ENCODE measurements around the gene TMEM208. TPM values are rescaled to one million over a fixed set of nuclear protein-coding genes. Genes with fewer than 3 reads are reported as not detected.
A peak's percentile ranks its signal among the peaks of the same experiment; 100 is the strongest.

Gene TMEM208
- total and polyA plus RNA-seq, 2 of the 13 experiments (the other 11 are each of a cell fraction or from before 2014, with no cell fraction given): 58.8 to 72.9 TPM

DNA sequence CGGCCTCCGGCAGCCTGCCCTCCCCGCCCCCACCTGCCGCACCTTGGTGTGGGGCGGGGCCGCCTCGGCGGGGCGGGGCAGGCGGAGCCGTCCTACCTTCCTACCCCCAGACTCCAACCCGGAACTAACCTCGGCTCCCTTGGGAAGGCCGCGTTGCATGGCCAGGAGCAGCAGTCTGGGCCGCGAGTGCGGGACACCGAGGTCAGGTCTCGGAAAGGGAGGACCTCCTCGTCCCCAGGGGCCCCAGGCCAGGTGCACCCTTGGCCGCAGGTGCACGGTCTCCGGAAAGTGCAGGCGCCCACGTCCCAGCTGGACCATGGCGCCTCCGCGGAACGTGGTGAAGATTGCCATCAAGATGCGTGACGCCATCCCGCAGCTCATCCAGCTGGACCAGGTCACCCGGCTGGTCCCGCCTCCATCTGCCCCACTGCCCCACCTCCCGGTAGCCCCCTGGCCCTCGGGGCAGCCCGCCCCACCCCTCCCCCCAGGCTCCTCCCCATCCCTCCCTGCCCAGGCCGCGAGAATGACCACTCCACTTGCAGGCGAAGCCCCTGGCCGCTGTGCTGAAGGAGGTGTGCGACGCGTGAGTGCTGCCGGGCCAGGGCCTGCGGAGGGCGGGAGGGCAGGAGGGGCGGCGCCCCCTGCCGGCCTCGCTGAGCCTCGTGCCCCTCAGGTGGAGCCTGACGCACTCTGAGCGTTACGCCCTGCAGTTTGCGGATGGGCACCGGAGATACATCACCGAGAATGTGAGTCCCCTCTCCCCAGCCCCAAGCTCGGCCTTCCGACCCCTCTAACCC lies 27.7 kb upstream of the TMEM208 start, which contains the start of gene ELMO3:
ELMO3 (plus strand) TSS at position 121 of the 797 bp plus-strand sequence; CDS start at position 317, 196 bp downstream.
- intact Hi-C loops (cut with micrococcal nuclease; ENCODE audit: unreplicated experiment) (no loop called here), in situ Hi-C loops (cut with HindIII; ENCODE audit: extremely low pct_ligation_motif_present, low pct_unique_long_range_greater_than_20kb) (no loop called here)
- FAIRE-seq: no peak
- peaks cover 53 to 76% of the 10 kb centered on the region in 2 experiments for H3K36me3 ChIP-seq (replicated peaks in 1 of 2; ENCODE audit: control insufficient read depth in 1 of 2, insufficient read depth in 2 of 2, low read length in 2 of 2)
- no peak for DNase-seq (ENCODE audit: low spot score)
- 96% methylated on average over 36 of the region's 61 CpGs for WGBS (ENCODE audit: low lambda C conversion rate)
- H3K9me3 ChIP-seq (ENCODE audit: low read length): no peaks in the 10 kb centered on the region
- 0 out of 2 replicates have a peak, but pooled peaks cover 2% of the 10 kb centered on the region for H3K4me1 ChIP-seq (ENCODE audit: insufficient read depth, low read length)
- no TSS peak for BruUV-seq (replicated peaks)
- H3K9ac ChIP-seq (ENCODE audit: insufficient read depth, low read depth, low read length): no peak within 1 kb of the TSS
- H3K4me3 ChIP-seq (replicated peaks in 1 of 3; ENCODE audit: insufficient read depth in 1 of 3, low read depth in 2 of 3, low read length in 3 of 3): no peak within 1 kb of the TSS
- ATAC-seq: no peak
- no peaks in the 10 kb centered on the region for H3K79me2 ChIP-seq (ENCODE audit: insufficient read depth, low read length)
- no peaks in the 10 kb centered on the region for H3K27me3 ChIP-seq (ENCODE audit: control insufficient read depth in 1 of 2, insufficient read depth in 2 of 2, low read length in 2 of 2)
- ChIA-PET POLR2A (interaction anchor here (1.8 kb wide), 1 partner anchor 27 kb away, joined by 5 read pairs; the partner anchor contains the start of gene TMEM208), CTCF (ENCODE audit: low intra/inter-chr PET ratio, low total read pairs) (no interaction called here)
- H4K20me1 ChIP-seq (ENCODE audit: insufficient read depth, low read length): no peaks in the 10 kb centered on the region
- no peak within 1 kb of the TSS for H2AFZ ChIP-seq (ENCODE audit: low read length)
- no peak within 1 kb of the TSS for H3K4me2 ChIP-seq (ENCODE audit: low read depth, low read length)
- H3K27ac ChIP-seq (ENCODE audit: extremely low read length, insufficient read depth, low read length): peak within 1 kb of the TSS; percentile 4
- TF ChIP-seq, protein P1, sequence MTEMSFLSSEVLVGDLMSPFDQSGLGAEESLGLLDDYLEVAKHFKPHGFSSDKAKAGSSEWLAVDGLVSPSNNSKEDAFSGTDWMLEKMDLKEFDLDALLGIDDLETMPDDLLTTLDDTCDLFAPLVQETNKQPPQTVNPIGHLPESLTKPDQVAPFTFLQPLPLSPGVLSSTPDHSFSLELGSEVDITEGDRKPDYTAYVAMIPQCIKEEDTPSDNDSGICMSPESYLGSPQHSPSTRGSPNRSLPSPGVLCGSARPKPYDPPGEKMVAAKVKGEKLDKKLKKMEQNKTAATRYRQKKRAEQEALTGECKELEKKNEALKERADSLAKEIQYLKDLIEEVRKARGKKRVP (CRISPR knock-in tag; IDR thresholded peaks at IDR 0.05): no peak
- no peak for TF ChIP-seq ZNF564 (CRISPR knock-in tag; IDR thresholded peaks at IDR 0.05)
- TF ChIP-seq FOXA3 (CRISPR knock-in tag; IDR thresholded peaks at IDR 0.05): no peak
- no peak for TF ChIP-seq ZFP90 (CRISPR knock-in tag; IDR thresholded peaks at IDR 0.05; ENCODE audit: borderline replicate concordance)
- TF ChIP-seq, protein P2, sequence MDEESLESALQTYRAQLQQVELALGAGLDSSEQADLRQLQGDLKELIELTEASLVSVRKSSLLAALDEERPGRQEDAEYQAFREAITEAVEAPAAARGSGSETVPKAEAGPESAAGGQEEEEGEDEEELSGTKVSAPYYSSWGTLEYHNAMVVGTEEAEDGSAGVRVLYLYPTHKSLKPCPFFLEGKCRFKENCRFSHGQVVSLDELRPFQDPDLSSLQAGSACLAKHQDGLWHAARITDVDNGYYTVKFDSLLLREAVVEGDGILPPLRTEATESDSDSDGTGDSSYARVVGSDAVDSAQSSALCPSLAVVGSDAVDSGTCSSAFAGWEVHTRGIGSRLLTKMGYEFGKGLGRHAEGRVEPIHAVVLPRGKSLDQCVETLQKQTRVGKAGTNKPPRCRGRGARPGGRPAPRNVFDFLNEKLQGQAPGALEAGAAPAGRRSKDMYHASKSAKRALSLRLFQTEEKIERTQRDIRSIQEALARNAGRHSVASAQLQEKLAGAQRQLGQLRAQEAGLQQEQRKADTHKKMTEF (CRISPR knock-in tag; IDR thresholded peaks at IDR 0.05): no peak
- no peak for TF ChIP-seq ZNF841 (CRISPR knock-in tag; IDR thresholded peaks at IDR 0.05; ENCODE audit: borderline replicate concordance)
- TF ChIP-seq ZNF724P (CRISPR knock-in tag; IDR thresholded peaks at IDR 0.05; ENCODE audit: borderline replicate concordance): no peak
- no peak for TF ChIP-seq SRSF4 (IDR thresholded peaks at IDR 0.05; ENCODE audit: low read depth, low read length, poor library complexity, severe bottlenecking)
- peak; percentile 85 for TF ChIP-seq RBFOX2 (IDR thresholded peaks at IDR 0.05; ENCODE audit: low read depth, low read length)
- no peak for TF ChIP-seq TCF12 (IDR thresholded peaks at IDR 0.05)
- TF ChIP-seq TCF12 (CRISPR knock-in tag; IDR thresholded peaks at IDR 0.05): no peak
- peak; percentile 32 for TF ChIP-seq AGO1 (IDR thresholded peaks at IDR 0.05; ENCODE audit: low read depth, low read length, poor library complexity, severe bottlenecking)
- TF ChIP-seq POLR2G (IDR thresholded peaks at IDR 0.05; ENCODE audit: low read depth, low read length): 0 out of 2 replicates have a peak, but pooled peaks have one; percentile 5
- TF ChIP-seq NFKBIZ (CRISPR knock-in tag; IDR thresholded peaks at IDR 0.05): no peak
- TF ChIP-seq BRCA1 (CRISPR knock-in tag; IDR thresholded peaks at IDR 0.05): no peak
- TF ChIP-seq ZNF260 (CRISPR knock-in tag; IDR thresholded peaks at IDR 0.05; ENCODE audit: borderline replicate concordance, low read depth): no peak
- TF ChIP-seq ZNF160 (CRISPR knock-in tag; IDR thresholded peaks at IDR 0.05): no peak
- TF ChIP-seq ZNF761 (CRISPR knock-in tag; conservative IDR thresholded peaks at IDR 0.05): no peak
- TF ChIP-seq, protein P3, sequence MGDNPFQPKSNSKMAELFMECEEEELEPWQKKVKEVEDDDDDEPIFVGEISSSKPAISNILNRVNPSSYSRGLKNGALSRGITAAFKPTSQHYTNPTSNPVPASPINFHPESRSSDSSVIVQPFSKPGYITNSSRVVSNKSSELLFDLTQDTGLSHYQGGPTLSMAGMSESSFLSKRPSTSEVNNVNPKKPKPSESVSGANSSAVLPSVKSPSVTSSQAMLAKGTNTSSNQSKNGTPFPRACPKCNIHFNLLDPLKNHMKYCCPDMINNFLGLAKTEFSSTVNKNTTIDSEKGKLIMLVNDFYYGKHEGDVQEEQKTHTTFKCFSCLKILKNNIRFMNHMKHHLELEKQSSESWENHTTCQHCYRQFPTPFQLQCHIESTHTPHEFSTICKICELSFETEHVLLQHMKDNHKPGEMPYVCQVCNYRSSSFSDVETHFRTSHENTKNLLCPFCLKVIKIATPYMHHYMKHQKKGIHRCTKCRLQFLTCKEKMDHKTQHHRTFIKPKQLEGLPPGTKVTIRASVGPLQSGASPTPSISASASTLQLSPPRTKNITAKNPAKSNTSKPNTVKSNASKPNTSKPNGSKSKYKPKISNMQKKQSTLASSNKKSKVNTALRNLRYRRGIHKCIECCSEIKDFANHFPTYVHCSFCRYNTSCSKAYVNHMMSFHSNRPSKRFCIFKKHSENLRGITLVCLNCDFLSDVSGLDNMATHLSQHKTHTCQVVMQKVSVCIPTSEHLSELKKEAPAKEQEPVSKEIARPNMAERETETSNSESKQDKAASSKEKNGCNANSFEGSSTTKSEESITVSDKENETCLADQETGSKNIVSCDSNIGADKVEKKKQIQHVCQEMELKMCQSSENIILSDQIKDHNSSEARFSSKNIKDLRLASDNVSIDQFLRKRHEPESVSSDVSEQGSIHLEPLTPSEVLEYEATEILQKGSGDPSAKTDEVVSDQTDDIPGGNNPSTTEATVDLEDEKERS (CRISPR knock-in tag; IDR thresholded peaks at IDR 0.05): no peak
- no peak for TF ChIP-seq ZNF460 (CRISPR knock-in tag; IDR thresholded peaks at IDR 0.05; ENCODE audit: borderline replicate concordance)

All from HepG2 (cell line).